HUES48 (cell line): ENCODE measurements around the gene CRADD.

ENCODE experiments used
- H3K27ac ChIP-seq: one replicate; pipeline ENCODE4 v1.7.0; 2013; ENCODE audit warnings: low read depth, low read length, inconsistent platforms
- H3K27me3 ChIP-seq: 2 replicates; pipeline ENCODE4 v1.6.1; 2013; ENCODE audit warnings: mild to moderate bottlenecking, low read length; ENCODE audit not compliant: control insufficient read depth, insufficient read depth
- H3K36me3 ChIP-seq: 2 replicates; pipeline ENCODE4 v1.6.1; 2013; ENCODE audit warnings: low read length; ENCODE audit not compliant: control insufficient read depth, insufficient read depth
- H3K4me1 ChIP-seq: 2 replicates; pipeline ENCODE4 v1.6.1; 2013; ENCODE audit warnings: mild to moderate bottlenecking, low read length; ENCODE audit not compliant: control insufficient read depth, insufficient read depth
- H3K4me3 ChIP-seq: 2 replicates; pipeline ENCODE4 v1.5.1; 2013; ENCODE audit warnings: mild to moderate bottlenecking, low read depth, low read length
- H3K9ac ChIP-seq: 2 replicates; pipeline ENCODE4 v1.6.1; 2013; ENCODE audit warnings: mild to moderate bottlenecking, low read depth, low read length, moderate library complexity
- H3K9me3 ChIP-seq: 2 replicates; pipeline ENCODE4 v1.6.1; 2013; ENCODE audit warnings: low read length; ENCODE audit not compliant: control insufficient read depth, insufficient read depth

CRADD gene

GRCh38 chr12:93686572-93687356 lies 9.6 kb downstream of the CRADD start:
- H3K4me1 ChIP-seq = peaks cover 23% of the 10 kb centered on the region
- no peaks in the 10 kb centered on the region for H3K27me3 ChIP-seq
- no peak overlapping the region for H3K9ac ChIP-seq
- H3K4me3 ChIP-seq = no peak overlapping the region
- H3K27ac ChIP-seq = no peak overlapping the region
- H3K36me3 ChIP-seq = no peaks in the 10 kb centered on the region
- H3K9me3 ChIP-seq = no peaks in the 10 kb centered on the region

DNA sequence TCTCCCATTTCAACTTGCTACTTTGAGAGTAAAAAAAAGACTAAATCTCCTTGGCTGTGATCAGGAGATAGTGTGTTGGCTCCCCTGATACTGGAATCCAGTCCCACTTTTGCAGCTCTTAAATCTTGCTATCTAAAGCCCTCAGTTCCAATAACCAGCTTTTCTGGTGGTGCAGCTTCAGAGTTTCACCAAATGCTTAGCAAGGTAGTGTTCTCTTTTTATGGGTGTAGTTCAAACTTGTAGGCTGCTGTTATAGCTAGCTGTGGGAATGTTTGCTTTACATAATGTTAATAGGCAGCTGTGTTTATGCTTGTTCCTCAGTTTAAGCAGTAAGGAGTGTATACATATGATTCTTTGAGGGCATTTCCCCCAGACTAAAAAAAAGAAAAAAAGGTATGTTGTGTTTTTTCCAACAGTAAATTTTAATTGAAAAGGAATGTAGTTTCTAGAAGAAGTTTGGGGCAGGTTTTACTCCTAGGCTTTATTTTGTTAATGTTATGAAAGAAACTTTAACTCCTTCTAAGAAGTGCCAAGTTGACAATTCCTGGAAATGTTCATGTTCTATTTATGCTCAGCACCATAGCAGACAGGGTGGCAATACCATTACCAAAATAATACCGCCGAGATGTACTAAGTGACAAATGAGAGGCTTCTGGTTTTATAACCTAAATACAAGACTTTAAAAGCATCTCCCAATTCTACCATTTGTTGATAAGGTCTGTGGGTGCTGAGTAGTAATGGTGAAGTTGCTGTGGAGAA lies 12.1 kb downstream of the CRADD start:
- H3K27ac ChIP-seq = no peak overlapping the region
- no peaks in the 10 kb centered on the region for H3K27me3 ChIP-seq
- no peaks in the 10 kb centered on the region for H3K36me3 ChIP-seq
- H3K9me3 ChIP-seq = no peaks in the 10 kb centered on the region
- peaks cover 9% of the 10 kb centered on the region for H3K4me1 ChIP-seq
- no peak overlapping the region for H3K4me3 ChIP-seq
- H3K9ac ChIP-seq = no peak overlapping the region

DNA sequence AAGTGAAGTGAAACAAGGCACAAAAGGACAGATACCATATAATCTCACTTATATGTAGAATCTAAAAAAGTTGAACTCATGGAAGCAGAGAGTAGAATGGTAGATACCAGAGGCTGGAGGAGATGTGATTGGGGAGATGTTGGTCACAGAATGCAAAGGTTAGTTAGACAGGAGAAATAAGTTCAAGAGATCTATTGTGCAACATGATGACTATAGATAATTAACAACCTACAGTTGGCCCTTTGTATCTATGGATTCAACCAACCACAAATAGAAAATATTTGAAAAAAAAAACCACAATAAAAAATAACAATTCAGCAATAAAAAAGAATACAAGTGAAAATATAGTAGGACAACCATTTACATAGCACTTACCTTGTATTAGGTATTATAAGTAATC lies 19.3 kb downstream of the CRADD start:
- no peak overlapping the region for H3K9ac ChIP-seq
- no peak overlapping the region for H3K4me3 ChIP-seq
- H3K27me3 ChIP-seq = no peaks in the 10 kb centered on the region
- no peaks in the 10 kb centered on the region for H3K36me3 ChIP-seq
- H3K9me3 ChIP-seq = no peaks in the 10 kb centered on the region
- peaks cover 35% of the 10 kb centered on the region for H3K4me1 ChIP-seq
- no peak overlapping the region for H3K27ac ChIP-seq

DNA sequence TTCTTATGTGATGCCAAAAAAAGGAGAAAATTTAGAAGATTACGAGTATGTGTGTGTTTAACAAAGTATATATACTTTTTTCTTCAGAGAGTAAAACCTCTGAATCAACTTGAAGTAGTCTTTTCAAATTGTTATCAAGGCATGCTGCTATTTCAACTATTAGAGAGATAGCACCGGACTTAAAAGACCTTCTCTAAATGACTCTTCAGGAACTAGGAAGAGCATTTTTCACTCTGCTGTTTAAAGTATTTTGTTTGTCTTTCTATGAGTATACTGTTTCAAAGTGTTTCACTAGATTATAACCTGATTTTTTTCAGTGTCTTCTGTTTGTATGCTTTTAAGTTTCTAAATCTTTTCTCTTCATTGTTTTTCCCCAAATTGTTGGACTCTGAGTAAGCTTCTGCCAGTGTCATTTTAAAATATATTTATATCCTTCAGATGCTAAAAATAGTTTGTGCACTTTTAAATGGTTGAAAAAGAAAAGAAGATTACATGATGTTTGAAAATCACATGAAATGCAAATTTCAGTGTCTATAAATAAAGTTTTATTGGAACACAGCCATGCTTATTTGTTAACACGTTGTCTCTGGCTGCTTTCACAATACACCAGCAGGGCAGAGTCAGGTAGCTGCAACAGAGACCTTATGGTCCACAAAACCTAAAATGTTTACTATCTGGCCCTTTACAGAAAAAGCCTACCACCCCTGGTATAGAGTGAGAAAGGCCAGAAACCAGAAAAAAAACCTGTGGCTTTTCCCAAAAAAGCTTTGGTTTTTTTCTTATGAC lies 21.3 kb downstream of the CRADD start:
- Histone ChIP-seq H3K36me3 (no peaks in the 10 kb centered on the region), H3K9ac (peak overlapping the region; percentile 57), H3K27me3 (no peaks in the 10 kb centered on the region), H3K27ac (peak overlapping the region; percentile 98), H3K9me3 (no peaks in the 10 kb centered on the region), H3K4me3 (peak overlapping the region; percentile 38; the same call in 1 of the 2 replicates), H3K4me1 (peaks cover 47% of the 10 kb centered on the region)

- Histone ChIP-seq H3K4me1 (peaks cover 48% of the 10 kb centered on the region), H3K4me3 (peak overlapping the region; percentile 38), H3K36me3 (no peaks in the 10 kb centered on the region), H3K9ac (peak overlapping the region; percentile 57), H3K9me3 (no peaks in the 10 kb centered on the region), H3K27me3 (no peaks in the 10 kb centered on the region), H3K27ac (peak overlapping the region; percentile 98)
Measured at GRCh38 chr12:93699271-93700145, 22.3 kb downstream of the CRADD start.

- no peaks in the 10 kb centered on the region for H3K9me3 ChIP-seq
- H3K4me3 ChIP-seq = no peak overlapping the region
- peaks cover 43% of the 10 kb centered on the region for H3K4me1 ChIP-seq
- no peaks in the 10 kb centered on the region for H3K27me3 ChIP-seq
- no peak overlapping the region for H3K9ac ChIP-seq
- no peak overlapping the region for H3K27ac ChIP-seq
- H3K36me3 ChIP-seq = no peaks in the 10 kb centered on the region
Measured at GRCh38 chr12:93702707-93703315, 25.6 kb downstream of the CRADD start.

DNA sequence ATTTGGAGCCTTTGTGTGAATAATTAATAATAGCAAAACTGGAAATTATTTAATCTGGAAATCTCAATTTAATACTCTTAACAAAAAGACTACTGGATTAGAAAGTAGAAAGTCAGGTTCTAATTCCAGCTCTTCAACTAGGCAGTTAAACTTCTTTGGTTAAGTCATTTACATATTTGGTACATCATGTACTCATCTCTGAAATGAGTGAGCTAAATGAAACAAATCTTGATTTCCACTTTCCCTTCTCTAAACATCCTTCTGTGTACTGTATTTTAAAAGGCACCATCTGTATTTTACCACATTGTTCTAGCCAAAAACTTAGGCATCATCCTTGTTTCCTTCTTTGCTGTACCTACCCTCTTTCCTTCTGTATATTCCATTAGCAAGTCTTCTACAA lies 26.9 kb downstream of the CRADD start:
- H3K36me3 ChIP-seq = no peaks in the 10 kb centered on the region
- no peak overlapping the region for H3K27ac ChIP-seq

DNA sequence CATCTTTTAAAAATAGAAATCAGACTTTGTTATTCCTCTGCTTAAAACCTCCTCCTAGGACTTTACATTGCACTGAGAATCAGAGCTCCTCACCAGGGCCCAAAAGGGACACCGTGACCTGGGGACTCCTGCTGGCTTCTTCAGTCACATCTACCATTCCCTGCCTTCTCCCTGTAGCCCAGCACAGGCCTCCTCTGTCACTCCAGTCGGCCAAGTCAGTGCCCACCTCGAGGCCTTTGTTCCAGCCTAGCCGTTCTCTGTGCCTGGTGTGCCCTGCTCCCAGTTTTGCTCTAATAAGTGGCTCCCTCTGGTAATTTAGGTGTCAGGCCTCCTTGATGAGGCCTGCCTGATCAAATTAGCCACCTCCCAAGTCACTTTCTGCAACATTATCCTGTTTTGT lies 27.4 kb downstream of the CRADD start:
- peaks cover 3% of the 10 kb centered on the region; the same call in 1 of the 2 replicates for H3K9me3 ChIP-seq
- no peak overlapping the region for H3K4me3 ChIP-seq
- no peak overlapping the region for H3K9ac ChIP-seq
- H3K4me1 ChIP-seq = peaks cover 26% of the 10 kb centered on the region
- H3K27me3 ChIP-seq = no peaks in the 10 kb centered on the region
- no peak overlapping the region for H3K27ac ChIP-seq
- H3K36me3 ChIP-seq = no peaks in the 10 kb centered on the region

More for the DNA sequence above, 26.9 kb downstream of the CRADD start:
- Histone ChIP-seq H3K4me3 (no peak overlapping the region), H3K4me1 (peaks cover 30% of the 10 kb centered on the region), H3K27me3 (no peaks in the 10 kb centered on the region), H3K9me3 (no peaks in the 10 kb centered on the region; the same call in 1 of the 2 replicates), H3K9ac (no peak overlapping the region)

- Histone ChIP-seq H3K27me3 (no peaks in the 10 kb centered on the region), H3K4me1 (peaks cover 20% of the 10 kb centered on the region), H3K27ac (no peak overlapping the region), H3K9ac (no peak overlapping the region), H3K4me3 (no peak overlapping the region), H3K9me3 (peaks cover 8% of the 10 kb centered on the region; the same call in 1 of the 2 replicates), H3K36me3 (no peaks in the 10 kb centered on the region)
Measured at GRCh38 chr12:93705237-93705636, 28.1 kb downstream of the CRADD start.

GRCh38 chr12:93706387-93706786 lies 29.2 kb downstream of the CRADD start:
- peaks cover 17% of the 10 kb centered on the region; the same call in 1 of the 2 replicates for H3K4me1 ChIP-seq
- H3K9me3 ChIP-seq = peaks cover 10% of the 10 kb centered on the region; the same call in 1 of the 2 replicates
- H3K36me3 ChIP-seq = no peaks in the 10 kb centered on the region
- no peak overlapping the region for H3K27ac ChIP-seq
- H3K9ac ChIP-seq = no peak overlapping the region
- no peak overlapping the region for H3K4me3 ChIP-seq
- no peaks in the 10 kb centered on the region for H3K27me3 ChIP-seq
